Osteocyte (in vitro differentiated cells): ENCODE measurements around the gene BRD3OS. TPM values are rescaled to one million over a fixed set of nuclear protein-coding genes. Genes with fewer than 3 reads are reported as not detected.

Experiments used
- DNase-seq: peaks from one replicate; pipeline ENCODE4 v3.0.0; 2021; ENCODE audit warnings: mixed read lengths; ENCODE audit not compliant: unreplicated experiment; ENCODE audit errors: extremely low spot score
- H3K27ac Mint-ChIP-seq: one replicate; pipeline ENCODE4 v1.8.0; 2021; ENCODE audit warnings: mild to moderate bottlenecking, mixed read lengths; ENCODE audit not compliant: unreplicated experiment
- H3K27me3 Mint-ChIP-seq: one replicate; pipeline ENCODE4 v1.8.0; 2021; ENCODE audit warnings: mixed read lengths; ENCODE audit not compliant: unreplicated experiment
- H3K36me3 Mint-ChIP-seq: one replicate; pipeline ENCODE4 v1.8.0; 2021; ENCODE audit warnings: mixed read lengths; ENCODE audit not compliant: unreplicated experiment
- H3K4me1 Mint-ChIP-seq: one replicate; pipeline ENCODE4 v1.8.0; 2021; ENCODE audit warnings: mixed read lengths; ENCODE audit not compliant: unreplicated experiment
- H3K4me3 Mint-ChIP-seq: one replicate; pipeline ENCODE4 v1.8.0; 2021; ENCODE audit warnings: mild to moderate bottlenecking, moderate library complexity, mixed read lengths; ENCODE audit not compliant: unreplicated experiment
- H3K9me3 Mint-ChIP-seq: one replicate; pipeline ENCODE4 v1.8.0; 2021; ENCODE audit warnings: mixed read lengths; ENCODE audit not compliant: unreplicated experiment
- CTCF ChIP-seq: fragments of 200-600 bp; sonication (generic); IDR thresholded peaks from 2 replicates; pipeline ENCODE4 v1.5.0; 2021; ENCODE audit warnings: antibody characterized with exemption, mild to moderate bottlenecking, moderate library complexity
- total RNA-seq: library from RNA; stranded (reverse); gene quantifications from 2 replicates; pipeline ENCODE4 v1.2.1, GENCODE V29; 2021

The BRD3OS gene
- total RNA-seq, 1 donor from 2014 or later: 19.9 TPM

GRCh38 chr9:134057751-134058701, 32.7 kb downstream of the BRD3OS start:
- DNase-seq: no peak
- TF ChIP-seq CTCF: no peak
- Mint-ChIP-seq H3K9me3 (no peaks in the 10 kb centered on the region), H3K27ac (no peak overlapping the region), H3K4me1 (peaks cover 45% of the 10 kb centered on the region), H3K4me3 (no peak overlapping the region), H3K27me3 (no peaks in the 10 kb centered on the region), H3K36me3 (no peaks in the 10 kb centered on the region)

GRCh38 chr9:134058716-134059115, 33.4 kb downstream of the BRD3OS start:
- Mint-ChIP-seq H3K4me1 (peaks cover 50% of the 10 kb centered on the region), H3K36me3 (no peaks in the 10 kb centered on the region), H3K27me3 (no peaks in the 10 kb centered on the region), H3K4me3 (no peak overlapping the region), H3K9me3 (no peaks in the 10 kb centered on the region), H3K27ac (no peak overlapping the region)
- TF ChIP-seq CTCF: no peak
- no peak for DNase-seq

- Mint-ChIP-seq H3K36me3 (no peaks in the 10 kb centered on the region), H3K27me3 (no peaks in the 10 kb centered on the region), H3K27ac (no peak overlapping the region), H3K4me1 (peaks cover 50% of the 10 kb centered on the region), H3K4me3 (no peak overlapping the region), H3K9me3 (no peaks in the 10 kb centered on the region)
- no peak for DNase-seq
- TF ChIP-seq CTCF: no peak
These were observed 33.9 kb downstream of the BRD3OS start for GRCh38 chr9:134059188-134059641.

GRCh38 chr9:134059661-134060395, 34.5 kb downstream of the BRD3OS start:
- H3K4me3 Mint-ChIP-seq: no peak overlapping the region
- no peak overlapping the region for H3K27ac Mint-ChIP-seq
- no peak for TF ChIP-seq CTCF
- H3K36me3 Mint-ChIP-seq: no peaks in the 10 kb centered on the region
- no peaks in the 10 kb centered on the region for H3K9me3 Mint-ChIP-seq
- H3K27me3 Mint-ChIP-seq: no peaks in the 10 kb centered on the region
- no peak for DNase-seq
- H3K4me1 Mint-ChIP-seq: peaks cover 53% of the 10 kb centered on the region

GRCh38 chr9:134060546-134060945, 35.3 kb downstream of the BRD3OS start:
- Mint-ChIP-seq H3K4me3 (no peak overlapping the region), H3K9me3 (no peaks in the 10 kb centered on the region), H3K27me3 (no peaks in the 10 kb centered on the region), H3K4me1 (peaks cover 53% of the 10 kb centered on the region), H3K27ac (no peak overlapping the region), H3K36me3 (no peaks in the 10 kb centered on the region)
- no peak for DNase-seq
- TF ChIP-seq CTCF: no peak
